ENCODE measurements around the gene CYBC1. TPM values are rescaled to one million over a fixed set of nuclear protein-coding genes. Genes with fewer than 3 reads are reported as not detected.

Gene CYBC1
- polyA plus RNA-seq, 3 donors: 160 to 225 (median 217) TPM

DNA sequence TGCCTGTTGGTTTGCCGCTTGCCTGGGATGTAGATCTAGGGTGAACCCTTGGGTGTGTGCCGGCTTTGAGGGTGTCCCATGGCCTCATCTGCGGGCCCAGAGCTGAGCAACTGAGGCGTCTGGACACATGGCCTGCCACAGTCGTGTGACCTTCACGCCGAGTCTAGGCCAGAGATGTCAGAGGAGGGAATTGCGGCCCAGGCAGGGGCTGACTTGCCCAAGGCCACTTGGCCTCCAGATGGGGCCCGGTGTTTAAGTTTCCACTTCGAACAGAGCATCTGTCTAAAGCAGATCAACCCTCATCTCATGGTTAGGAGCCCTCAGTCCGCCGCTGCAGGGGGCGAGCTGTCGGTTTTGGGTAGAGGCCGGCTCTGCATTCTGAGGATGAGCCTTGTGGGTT lies 41.0 kb upstream of the CYBC1 start:
- Histone ChIP-seq H4K20me1 (ENCODE audit: insufficient read depth, low read length) (no peaks in the 10 kb centered on the region), H3K4me3 (replicated peaks in 1 of 3; ENCODE audit: low read depth in 2 of 3, low read length in 3 of 3) (no peak overlapping the region), H3K27ac (ENCODE audit: low read depth in 1 of 2, low read length in 2 of 2) (no peak overlapping the region), H3K4me1 (ENCODE audit: control insufficient read depth in 1 of 2, insufficient read depth in 2 of 2, low read length in 2 of 2) (peaks cover 3 to 4% of the 10 kb centered on the region in 2 donors), H3K79me2 (ENCODE audit: insufficient read depth, low read length) (no peaks in the 10 kb centered on the region), H2AFZ (ENCODE audit: insufficient read depth, low read depth, low read length, poor library complexity, severe bottlenecking) (no peak overlapping the region), H3K27me3 (ENCODE audit: control insufficient read depth in 2 of 2, insufficient read depth in 2 of 2, low read length in 2 of 2) (no peaks in the 10 kb centered on the region), H3K9me3 (replicated peaks in 1 of 2; ENCODE audit: control insufficient read depth in 1 of 2, insufficient read depth in 1 of 2, low read length in 2 of 2) (no peaks in the 10 kb centered on the region), H3K36me3 (replicated peaks in 1 of 2; ENCODE audit: control insufficient read depth in 1 of 2, insufficient read depth in 2 of 2, low read length in 2 of 2) (peaks cover 16 to 31% of the 10 kb centered on the region in 2 donors), H3K4me2 (replicated peaks; ENCODE audit: extremely low read depth, low read length, poor library complexity, severe bottlenecking) (no peak overlapping the region), H3K9ac (ENCODE audit: insufficient read depth, low read length, poor library complexity, severe bottlenecking) (no peak overlapping the region)
- TF ChIP-seq, protein P1, sequence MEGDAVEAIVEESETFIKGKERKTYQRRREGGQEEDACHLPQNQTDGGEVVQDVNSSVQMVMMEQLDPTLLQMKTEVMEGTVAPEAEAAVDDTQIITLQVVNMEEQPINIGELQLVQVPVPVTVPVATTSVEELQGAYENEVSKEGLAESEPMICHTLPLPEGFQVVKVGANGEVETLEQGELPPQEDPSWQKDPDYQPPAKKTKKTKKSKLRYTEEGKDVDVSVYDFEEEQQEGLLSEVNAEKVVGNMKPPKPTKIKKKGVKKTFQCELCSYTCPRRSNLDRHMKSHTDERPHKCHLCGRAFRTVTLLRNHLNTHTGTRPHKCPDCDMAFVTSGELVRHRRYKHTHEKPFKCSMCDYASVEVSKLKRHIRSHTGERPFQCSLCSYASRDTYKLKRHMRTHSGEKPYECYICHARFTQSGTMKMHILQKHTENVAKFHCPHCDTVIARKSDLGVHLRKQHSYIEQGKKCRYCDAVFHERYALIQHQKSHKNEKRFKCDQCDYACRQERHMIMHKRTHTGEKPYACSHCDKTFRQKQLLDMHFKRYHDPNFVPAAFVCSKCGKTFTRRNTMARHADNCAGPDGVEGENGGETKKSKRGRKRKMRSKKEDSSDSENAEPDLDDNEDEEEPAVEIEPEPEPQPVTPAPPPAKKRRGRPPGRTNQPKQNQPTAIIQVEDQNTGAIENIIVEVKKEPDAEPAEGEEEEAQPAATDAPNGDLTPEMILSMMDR (IDR thresholded peaks at IDR 0.05): no peak
- Mint-ChIP-seq H3K36me3 (peaks cover 27 to 30% of the 10 kb centered on the region in 2 donors), H3K4me1 (peaks cover 12% of the 10 kb centered on the region), H3K27ac (no peak overlapping the region), H3K4me3 (no peak overlapping the region), H3K27me3 (ENCODE audit: low read depth in 3 of 3) (peaks cover 0 to 2% (median 0%) of the 10 kb centered on the region in 3 donors), H3K9me3 (no peaks in the 10 kb centered on the region)
- 94% methylated on average over 11 of the region's 15 CpGs for WGBS (ENCODE audit: insufficient coverage)
- intact Hi-C loops (cut with micrococcal nuclease): loop anchor here in 1 of 2 donors (10.0 kb wide), 1 partner anchor 63 kb away; no protein-coding TSS in a partner anchor
- no peak for DNase-seq

DNA sequence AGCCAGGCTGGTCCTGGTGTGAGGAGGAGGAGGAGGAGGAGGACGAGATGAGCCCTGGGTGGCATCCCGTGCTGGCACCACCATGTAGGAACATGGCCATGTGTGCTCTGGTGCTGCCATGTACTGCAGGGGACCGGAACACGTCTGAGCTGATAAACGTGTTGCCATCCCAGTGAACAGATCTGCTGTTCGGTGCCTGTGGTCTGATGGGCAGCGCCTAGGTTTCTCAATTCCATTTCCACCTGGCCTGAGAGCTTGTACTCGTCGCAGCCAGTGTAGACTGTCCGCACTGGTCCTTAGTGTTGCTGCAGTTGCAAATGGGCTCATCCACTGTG lies 40.6 kb upstream of the CYBC1 start:
- no peak overlapping the region for H2AFZ ChIP-seq (ENCODE audit: insufficient read depth, low read depth, low read length, poor library complexity, severe bottlenecking)
- H3K36me3 ChIP-seq (replicated peaks in 1 of 2; ENCODE audit: control insufficient read depth in 1 of 2, insufficient read depth in 2 of 2, low read length in 2 of 2): peaks cover 20 to 35% of the 10 kb centered on the region in 2 donors
- no peaks in the 10 kb centered on the region for H4K20me1 ChIP-seq (ENCODE audit: insufficient read depth, low read length)
- peaks cover 10% of the 10 kb centered on the region for H3K4me1 Mint-ChIP-seq
- TF ChIP-seq, protein P1 (IDR thresholded peaks at IDR 0.05): no peak
- peaks cover 0 to under 1% (median 0%) of the 10 kb centered on the region in 3 donors for H3K27me3 Mint-ChIP-seq (ENCODE audit: low read depth in 3 of 3)
- WGBS (ENCODE audit: insufficient coverage): 93% methylated on average over 10 of the region's 10 CpGs
- no peaks in the 10 kb centered on the region for H3K9me3 ChIP-seq (replicated peaks in 1 of 2; ENCODE audit: control insufficient read depth in 1 of 2, insufficient read depth in 1 of 2, low read length in 2 of 2)
- no peak overlapping the region for H3K9ac ChIP-seq (ENCODE audit: insufficient read depth, low read length, poor library complexity, severe bottlenecking)
- H3K36me3 Mint-ChIP-seq: peaks cover 31 to 34% of the 10 kb centered on the region in 2 donors
- no peaks in the 10 kb centered on the region for H3K4me1 ChIP-seq (ENCODE audit: control insufficient read depth in 1 of 2, insufficient read depth in 2 of 2, low read length in 2 of 2)
- no peak overlapping the region for H3K4me3 ChIP-seq (replicated peaks in 1 of 3; ENCODE audit: low read depth in 2 of 3, low read length in 3 of 3)
- DNase-seq: no peak
- H3K9me3 Mint-ChIP-seq: no peaks in the 10 kb centered on the region
- H3K27ac ChIP-seq (ENCODE audit: low read depth in 1 of 2, low read length in 2 of 2): no peak overlapping the region
- intact Hi-C loops (cut with micrococcal nuclease): loop anchor here in 1 of 2 donors (10.0 kb wide), 1 partner anchor 64 kb away; no protein-coding TSS in a partner anchor
- H3K27ac Mint-ChIP-seq: no peak overlapping the region
- H3K4me2 ChIP-seq (replicated peaks; ENCODE audit: extremely low read depth, low read length, poor library complexity, severe bottlenecking): no peak overlapping the region
- no peaks in the 10 kb centered on the region for H3K79me2 ChIP-seq (ENCODE audit: insufficient read depth, low read length)
- no peaks in the 10 kb centered on the region for H3K27me3 ChIP-seq (ENCODE audit: control insufficient read depth in 2 of 2, insufficient read depth in 2 of 2, low read length in 2 of 2)
- no peak overlapping the region for H3K4me3 Mint-ChIP-seq
